GM10847 (cell line): ENCODE results near the gene RBM24.

Experiments
- POLR2A ChIP-seq: IDR thresholded peaks from 2 replicates; pipeline ENCODE4 v1.6.1; 2011; ENCODE audit not compliant: insufficient read length; ENCODE audit errors: extremely low read depth

Gene RBM24

GRCh38 chr6:17278289-17279063 lies 2.7 kb upstream of the RBM24 start:
- no peak for TF ChIP-seq POLR2A

- no peak for TF ChIP-seq POLR2A
Measured at GRCh38 chr6:17280138-17280537, 1.0 kb upstream of the RBM24 start.

DNA sequence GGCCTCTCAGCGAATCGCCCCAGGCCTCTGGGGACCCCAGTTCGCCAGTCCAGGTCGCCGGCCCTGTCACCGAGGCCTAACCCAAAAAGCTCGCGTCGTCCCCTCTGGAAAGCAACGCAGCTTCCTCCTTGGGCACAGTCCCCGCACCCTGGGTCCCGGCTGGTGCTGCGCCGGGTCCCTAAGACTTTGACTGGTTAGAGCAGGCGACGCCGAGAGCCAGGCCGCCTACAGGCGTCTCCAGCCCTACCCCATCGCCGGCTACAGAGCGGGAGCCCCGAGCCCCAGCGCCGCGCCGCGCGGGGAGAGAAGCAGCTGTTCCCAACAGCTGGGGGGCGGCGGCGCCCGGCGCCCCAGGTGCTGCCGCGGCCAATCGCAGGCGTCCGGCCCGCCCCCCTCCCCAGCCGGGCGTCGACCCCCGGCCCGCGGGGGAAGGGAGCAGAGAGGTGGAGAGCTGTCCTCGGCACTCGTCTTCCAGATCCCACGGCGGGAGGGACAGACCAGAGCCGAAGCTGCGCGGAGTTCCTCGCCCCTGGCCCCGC lies 540 bp upstream of the RBM24 start:
- TF ChIP-seq POLR2A = no peak

- no peak for TF ChIP-seq POLR2A
Measured at GRCh38 chr6:17281497-17282481, 628 bp downstream of the RBM24 start.

DNA sequence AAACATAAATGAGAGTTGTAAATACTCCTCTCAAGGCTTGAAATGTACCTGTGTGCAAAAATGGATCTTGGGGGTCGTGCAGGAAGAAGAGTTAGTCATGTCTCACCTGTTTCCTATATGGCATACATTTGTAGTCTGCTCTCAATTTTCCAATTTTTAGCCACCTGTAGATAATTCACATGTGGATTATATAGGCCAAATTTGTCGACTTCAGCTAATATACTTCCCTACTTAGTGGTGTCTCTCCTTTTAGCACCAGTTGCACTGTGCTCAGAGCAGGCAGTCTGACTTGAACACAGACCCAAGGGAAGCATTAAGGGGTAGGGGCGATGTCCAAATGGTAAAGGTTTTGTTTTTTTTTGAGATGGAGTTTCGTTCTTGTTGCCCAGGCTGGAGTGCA lies 1.9 kb downstream of the RBM24 start:
- no peak for TF ChIP-seq POLR2A

DNA sequence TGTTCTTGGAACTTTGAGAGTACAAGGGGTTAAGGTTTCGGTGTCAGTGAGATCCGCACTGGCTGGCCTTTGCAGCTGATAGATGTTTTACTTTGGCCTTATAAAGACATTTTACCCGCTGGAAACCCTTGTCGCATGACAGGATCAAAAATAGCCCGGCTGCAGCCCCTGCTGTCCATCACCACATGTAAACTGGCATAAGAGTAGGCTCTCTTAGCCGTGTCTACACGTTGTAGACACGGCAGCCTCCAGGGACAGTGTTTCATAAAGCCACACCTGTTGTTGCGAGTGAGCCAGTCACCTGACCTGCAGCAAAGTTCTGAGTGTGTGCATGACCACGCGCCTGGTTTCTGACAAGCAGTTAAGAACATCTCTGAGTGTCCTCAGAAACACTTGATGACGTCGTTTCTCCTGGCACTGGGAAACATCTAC lies 8.5 kb downstream of the RBM24 start:
- TF ChIP-seq POLR2A = no peak

DNA sequence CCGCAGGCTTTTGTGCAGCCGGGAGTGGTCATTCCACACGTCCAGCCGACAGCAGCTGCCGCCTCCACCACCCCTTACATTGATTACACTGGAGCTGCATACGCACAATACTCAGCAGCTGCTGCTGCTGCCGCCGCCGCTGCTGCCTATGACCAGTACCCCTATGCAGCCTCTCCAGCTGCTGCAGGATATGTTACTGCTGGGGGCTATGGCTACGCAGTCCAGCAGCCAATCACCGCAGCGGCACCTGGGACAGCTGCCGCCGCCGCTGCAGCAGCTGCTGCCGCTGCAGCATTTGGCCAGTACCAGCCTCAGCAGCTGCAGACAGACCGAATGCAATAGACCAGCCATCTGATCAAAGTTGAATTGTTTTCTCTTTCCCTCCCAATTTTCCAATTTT lies 10.6 kb downstream of the RBM24 start:
- TF ChIP-seq POLR2A = no peak

GRCh38 chr6:17292600-17293133 lies 11.5 kb downstream of the RBM24 start:
- TF ChIP-seq POLR2A = no peak

GRCh38 chr6:17293395-17293794 lies 12.2 kb downstream of the RBM24 start:
- TF ChIP-seq POLR2A = no peak

GRCh38 chr6:17297271-17298080 lies 16.3 kb downstream of the RBM24 start:
- TF ChIP-seq POLR2A = no peak

DNA sequence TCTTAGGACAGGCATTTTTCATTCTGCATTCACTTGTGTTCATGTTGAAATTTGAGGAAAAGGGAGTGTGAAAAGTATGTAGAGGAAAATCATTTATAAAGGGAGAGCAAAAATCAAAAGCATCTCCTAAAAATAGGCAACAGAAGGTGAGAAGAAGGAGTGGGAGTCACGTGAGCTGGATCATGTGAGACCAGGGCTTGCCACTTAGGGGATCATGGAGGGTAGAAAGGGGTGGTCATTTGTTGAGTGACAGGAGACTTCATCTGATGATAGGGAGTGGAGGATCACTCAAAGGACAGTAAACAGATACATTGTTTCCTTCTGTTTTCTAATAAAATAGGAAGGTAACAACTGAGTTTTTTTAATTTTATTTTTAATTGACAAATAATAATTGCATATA lies 17.1 kb downstream of the RBM24 start:
- no peak for TF ChIP-seq POLR2A

DNA sequence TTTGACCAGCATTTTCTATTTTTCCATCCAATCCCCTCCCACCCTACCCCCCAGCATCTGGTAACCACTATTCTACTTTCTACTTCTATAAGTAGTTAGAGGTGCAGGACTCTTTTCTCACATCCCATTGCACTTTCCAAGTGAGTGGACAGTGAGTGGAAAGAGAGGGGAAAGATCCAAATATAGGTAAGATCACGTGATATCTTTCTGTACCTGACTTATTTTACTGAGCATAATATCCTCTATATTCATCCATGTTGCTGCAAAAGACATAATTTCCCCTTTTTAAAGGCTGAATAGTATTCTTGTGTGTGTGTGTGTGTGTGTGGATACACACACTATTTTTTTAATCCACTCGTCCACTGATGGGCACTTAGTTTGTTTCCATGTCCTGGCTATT lies 18.1 kb downstream of the RBM24 start:
- no peak for TF ChIP-seq POLR2A

DNA sequence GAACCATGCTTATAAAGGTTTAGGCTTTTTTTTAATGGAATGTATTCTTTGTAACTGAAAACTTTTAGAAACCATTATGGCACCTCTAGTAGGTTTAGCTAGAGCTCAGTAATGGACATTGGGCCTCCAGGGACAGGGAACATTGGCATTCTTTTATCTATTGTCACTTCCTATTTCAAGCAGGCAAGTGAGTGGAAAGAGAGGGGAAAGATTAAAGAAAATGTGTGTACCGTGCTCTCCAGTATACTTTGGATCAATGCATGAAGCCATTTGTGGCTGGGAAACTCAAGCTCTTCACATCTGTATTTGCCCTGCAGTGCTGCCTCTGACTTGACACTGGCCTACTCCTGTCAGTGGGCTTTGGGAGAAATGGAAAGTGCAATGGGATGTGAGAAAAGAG lies 18.6 kb downstream of the RBM24 start:
- TF ChIP-seq POLR2A = no peak

DNA sequence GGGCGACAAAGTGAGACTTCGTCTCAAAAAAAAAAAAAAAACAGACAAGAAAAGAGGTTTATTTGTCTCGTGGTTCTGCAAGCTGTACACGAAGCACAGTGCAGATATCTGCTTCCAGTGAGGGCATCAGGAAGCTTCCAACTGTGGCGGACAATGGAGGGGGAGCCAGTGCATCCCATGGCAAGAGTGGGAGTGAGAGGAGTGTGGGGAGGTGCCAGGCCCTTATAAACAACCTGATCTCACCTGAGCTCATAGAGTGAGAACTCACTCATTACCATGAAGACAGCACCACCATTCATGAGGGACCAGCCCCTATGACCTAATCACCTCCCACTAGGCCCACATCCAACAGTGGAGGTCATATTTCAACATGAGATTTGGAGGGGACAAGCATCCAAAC lies 19.5 kb downstream of the RBM24 start:
- no peak for TF ChIP-seq POLR2A

DNA sequence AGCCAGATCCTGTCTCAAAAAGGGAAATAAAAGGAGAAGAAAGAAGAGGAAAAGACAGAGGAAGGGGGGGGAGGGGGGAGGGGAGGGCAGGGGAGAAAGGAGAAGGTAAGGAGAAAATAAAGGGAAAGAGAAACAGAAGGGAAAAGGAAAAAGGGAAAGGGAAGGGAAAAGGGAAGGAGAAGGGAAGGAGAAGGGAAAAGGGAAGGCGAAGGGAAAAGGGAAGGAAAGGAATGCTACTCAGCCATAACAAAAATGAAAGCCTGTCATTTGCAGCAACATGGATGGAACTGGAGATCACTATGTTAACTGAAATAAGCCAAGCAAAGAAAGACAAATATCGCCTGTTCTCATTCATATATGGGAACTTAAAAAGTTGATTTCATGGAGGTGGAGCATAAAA lies 22.3 kb downstream of the RBM24 start:
- no peak for TF ChIP-seq POLR2A
